Activated T-helper 2 cell treated with anti-CD3 and anti-CD28 coated beads, Interferon-gamma antibody, Interleukin-2, Interleukin-4, amounts not matched to agents 10 μg/mL and 5 μg/mL and 100 μg/mL, durations not matched to agents 14 hours and 24 hours and 36 hours (primary cell): ENCODE results near the gene MED15. TPM values are rescaled to one million over a fixed set of nuclear protein-coding genes. Genes with fewer than 3 reads are reported as not detected.
"Not testable (repeated sequence)": the region's sequence is repeated elsewhere in the genome, so short reads cannot be mapped to it uniquely, and the experiment has no call there.

Experiments
- DNase-seq: peaks from one replicate; pipeline ENCODE4 v3.0.0; 2021; ENCODE audit warnings: low spot score
- H3K27ac Mint-ChIP-seq: one replicate; pipeline ENCODE4 v1.8.0; 2021; ENCODE audit warnings: mixed read lengths
- H3K27me3 Mint-ChIP-seq: one replicate; pipeline ENCODE4 v1.8.0; 2021; ENCODE audit warnings: low read depth, mixed read lengths
- H3K36me3 Mint-ChIP-seq: one replicate; pipeline ENCODE4 v1.8.0; 2021; ENCODE audit warnings: low read depth, mixed read lengths
- H3K4me1 Mint-ChIP-seq: one replicate; pipeline ENCODE4 v1.8.0; 2021; ENCODE audit warnings: low read depth, mixed read lengths
- H3K4me3 Mint-ChIP-seq: one replicate; pipeline ENCODE4 v1.8.0; 2021; ENCODE audit warnings: low read depth, mild to moderate bottlenecking, moderate library complexity, mixed read lengths
- H3K9me3 Mint-ChIP-seq: one replicate; pipeline ENCODE4 v1.8.0; 2021; ENCODE audit warnings: mixed read lengths
- intact Hi-C: fragments of 100-400 bp; cut with micrococcal nuclease; formaldehyde crosslinking; loops from one replicate; pipeline ENCODE4 v1.15.1; 2023
- total RNA-seq: library from RNA; stranded (reverse); gene quantifications from 2 replicates; pipeline ENCODE4 v1.2.3, GENCODE V29; 2022

The MED15 gene
- 123 and 129 TPM in 2 replicates for total RNA-seq

GRCh38 chr22:20507253-20508066 is at the start of gene MED15:
TSS of gene MED15 (plus strand) at chr22:20507610. CDS start at chr22:20507679, 69 bp downstream.
- Mint-ChIP-seq H3K27me3 (no peaks in the 10 kb centered on the region), H3K9me3 (no peaks in the 10 kb centered on the region), H3K4me3 (peak within 1 kb of the TSS; percentile 96), H3K27ac (peak within 1 kb of the TSS; percentile 91), H3K4me1 (peaks cover 49% of the 10 kb centered on the region), H3K36me3 (peaks cover 32% of the 10 kb centered on the region)
- peak; percentile 86 for DNase-seq
- intact Hi-C loops = loop anchor here (1.0 to 2.0 kb wide), 2 partner anchors 11 to 43 kb away; no protein-coding TSS in a partner anchor

- no peak for DNase-seq
- peaks cover 31% of the 10 kb centered on the region for H3K4me1 Mint-ChIP-seq
- intact Hi-C loops = no loop called here
- no peaks in the 10 kb centered on the region for H3K9me3 Mint-ChIP-seq
- peaks cover 50% of the 10 kb centered on the region for H3K36me3 Mint-ChIP-seq
- no peak overlapping the region for H3K4me3 Mint-ChIP-seq
- H3K27me3 Mint-ChIP-seq = no peaks in the 10 kb centered on the region
- H3K27ac Mint-ChIP-seq = no peak overlapping the region
These were observed 48.8 kb upstream of the MED15 start for GRCh38 chr22:20458530-20459151.

GRCh38 chr22:20459152-20459542 is 48.3 kb upstream of the MED15 start:
- intact Hi-C loops = no loop called here
- no peak for DNase-seq
- Mint-ChIP-seq H3K9me3 (no peaks in the 10 kb centered on the region), H3K4me3 (no peak overlapping the region), H3K36me3 (peaks cover 55% of the 10 kb centered on the region), H3K27ac (no peak overlapping the region), H3K4me1 (peaks cover 36% of the 10 kb centered on the region), H3K27me3 (no peaks in the 10 kb centered on the region)

GRCh38 chr22:20459862-20460261 is 47.5 kb upstream of the MED15 start:
- Mint-ChIP-seq H3K4me1 (peaks cover 43% of the 10 kb centered on the region), H3K36me3 (peaks cover 58% of the 10 kb centered on the region)

GRCh38 chr22:20463324-20464095 is 43.9 kb upstream of the MED15 start:
- Mint-ChIP-seq H3K4me3 (peak overlapping the region; percentile 52), H3K27me3 (no peaks in the 10 kb centered on the region), H3K36me3 (peaks cover 54% of the 10 kb centered on the region), H3K4me1 (peaks cover 43% of the 10 kb centered on the region), H3K27ac (peak overlapping the region; percentile 95), H3K9me3 (no peaks in the 10 kb centered on the region)
- intact Hi-C loops = loop anchor here (1.0 to 5.0 kb wide), 2 partner anchors 7 to 34 kb away; partner anchors contain the start of gene KLHL22
- peak; percentile 29 for DNase-seq

More at GRCh38 chr22:20459862-20460261, 47.5 kb upstream of the MED15 start:
- DNase-seq = no peak
- no peaks in the 10 kb centered on the region for H3K9me3 Mint-ChIP-seq
- no peak overlapping the region for H3K4me3 Mint-ChIP-seq
- no peaks in the 10 kb centered on the region for H3K27me3 Mint-ChIP-seq
- peak overlapping the region; percentile 22 for H3K27ac Mint-ChIP-seq
- intact Hi-C loops = loop anchor here (5.0 kb wide), 1 partner anchor 37 kb away; the partner anchor contains the start of gene KLHL22

- Mint-ChIP-seq H3K4me1 (peaks cover 47% of the 10 kb centered on the region), H3K4me3 (peak overlapping the region; percentile 52)
These were observed 43.3 kb upstream of the MED15 start for GRCh38 chr22:20464096-20464614.

GRCh38 chr22:20464912-20465758 is 42.3 kb upstream of the MED15 start:
- no peaks in the 10 kb centered on the region for H3K9me3 Mint-ChIP-seq
- peak overlapping the region; percentile 95 for H3K27ac Mint-ChIP-seq
- peaks cover 54% of the 10 kb centered on the region for H3K36me3 Mint-ChIP-seq
- no peak overlapping the region for H3K4me3 Mint-ChIP-seq
- no peak for DNase-seq
- intact Hi-C loops = loop anchor here (1.0 to 5.0 kb wide), 2 partner anchors 9 to 32 kb away; partner anchors contain the start of gene KLHL22
- no peaks in the 10 kb centered on the region for H3K27me3 Mint-ChIP-seq
- peaks cover 44% of the 10 kb centered on the region for H3K4me1 Mint-ChIP-seq

More at GRCh38 chr22:20464096-20464614, 43.3 kb upstream of the MED15 start:
- DNase-seq = peak; percentile 68
- H3K27ac Mint-ChIP-seq = peak overlapping the region; percentile 95
- intact Hi-C loops = loop anchor here (1.0 to 5.0 kb wide), 2 partner anchors 8 to 33 kb away; partner anchors contain the start of gene KLHL22
- H3K27me3 Mint-ChIP-seq = no peaks in the 10 kb centered on the region
- H3K9me3 Mint-ChIP-seq = no peaks in the 10 kb centered on the region
- H3K36me3 Mint-ChIP-seq = peaks cover 55% of the 10 kb centered on the region

- Mint-ChIP-seq H3K9me3 (no peaks in the 10 kb centered on the region), H3K4me3 (no peak overlapping the region), H3K36me3 (peaks cover 58% of the 10 kb centered on the region), H3K27ac (peak overlapping the region; percentile 95), H3K4me1 (peaks cover 44% of the 10 kb centered on the region), H3K27me3 (no peaks in the 10 kb centered on the region)
- intact Hi-C loops = no loop called here
- no peak for DNase-seq
These were observed 41.7 kb upstream of the MED15 start for GRCh38 chr22:20465759-20466077.

GRCh38 chr22:20466659-20467379 is 40.6 kb upstream of the MED15 start:
- H3K27ac Mint-ChIP-seq = no peak overlapping the region
- H3K4me1 Mint-ChIP-seq = peaks cover 42% of the 10 kb centered on the region
- H3K36me3 Mint-ChIP-seq = peaks cover 62% of the 10 kb centered on the region
- no peak overlapping the region for H3K4me3 Mint-ChIP-seq
- DNase-seq = no peak
- H3K9me3 Mint-ChIP-seq = no peaks in the 10 kb centered on the region
- intact Hi-C loops = no loop called here
- H3K27me3 Mint-ChIP-seq = no peaks in the 10 kb centered on the region

GRCh38 chr22:20469110-20469868 is 38.1 kb upstream of the MED15 start:
- peak overlapping the region; percentile 47 for H3K27ac Mint-ChIP-seq
- peaks cover 62% of the 10 kb centered on the region for H3K36me3 Mint-ChIP-seq
- no peak for DNase-seq
- H3K4me1 Mint-ChIP-seq = peaks cover 30% of the 10 kb centered on the region
- intact Hi-C loops = no loop called here
- H3K9me3 Mint-ChIP-seq = no peaks in the 10 kb centered on the region
- H3K4me3 Mint-ChIP-seq = no peak overlapping the region
- H3K27me3 Mint-ChIP-seq = no peaks in the 10 kb centered on the region

GRCh38 chr22:20470525-20470924 is 36.9 kb upstream of the MED15 start:
- intact Hi-C loops, H3K9me3 Mint-ChIP-seq, H3K27me3 Mint-ChIP-seq, H3K4me3 Mint-ChIP-seq, DNase-seq, H3K27ac Mint-ChIP-seq: not testable (repeated sequence)
- Mint-ChIP-seq H3K4me1 (peaks cover 28% of the 10 kb centered on the region), H3K36me3 (peaks cover 50% of the 10 kb centered on the region)
